Uterus (tissue), 2 donors: ENCODE results near the gene PHF24.

Experiments used
- POLR2A ChIP-seq, 2 donors: fragments of 450-650 bp; IDR thresholded peaks; one replicate each; pipeline ENCODE4 v1.6.1; 2016; ENCODE audit warnings: antibody characterized with exemption in 2 of 2, mild to moderate bottlenecking in 1 of 2, moderate library complexity in 1 of 2
- TF ChIP-seq, protein P1 (sequence below), 4 experiments: fragments of 200-600 bp in 2 of 4; fragments of 450-650 bp in 2 of 4; sonication (generic) in 2 of 4; IDR thresholded peaks; one replicate each; pipeline ENCODE4 v1.5.1; 2016 to 2019; ENCODE audit warnings: antibody characterized with exemption in 4 of 4, mild to moderate bottlenecking in 2 of 4, moderate library complexity in 1 of 4

DNA sequence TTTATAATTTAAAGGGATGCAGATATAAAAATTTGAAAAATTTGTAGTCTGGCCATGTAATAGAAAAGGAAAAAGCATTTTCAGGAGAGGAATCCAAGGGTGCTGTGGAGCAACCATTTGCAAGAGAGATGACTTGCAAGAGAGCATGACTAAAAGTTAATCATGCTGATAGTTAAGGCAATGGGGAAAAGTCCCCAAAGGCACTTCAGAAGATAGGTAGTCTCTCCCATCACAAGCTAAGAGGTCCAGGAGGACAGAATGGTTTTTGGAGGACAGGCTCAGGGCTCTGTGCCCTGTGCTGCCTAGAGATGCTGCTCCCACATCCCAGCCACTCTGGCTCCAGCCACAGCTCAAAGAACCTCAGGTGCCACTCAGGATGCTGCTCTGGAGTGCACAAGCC lies 70.3 kb downstream of the PHF24 start:
- TF ChIP-seq POLR2A (IDR thresholded peaks at IDR 0.05), result no peak
- TF ChIP-seq, protein P1, sequence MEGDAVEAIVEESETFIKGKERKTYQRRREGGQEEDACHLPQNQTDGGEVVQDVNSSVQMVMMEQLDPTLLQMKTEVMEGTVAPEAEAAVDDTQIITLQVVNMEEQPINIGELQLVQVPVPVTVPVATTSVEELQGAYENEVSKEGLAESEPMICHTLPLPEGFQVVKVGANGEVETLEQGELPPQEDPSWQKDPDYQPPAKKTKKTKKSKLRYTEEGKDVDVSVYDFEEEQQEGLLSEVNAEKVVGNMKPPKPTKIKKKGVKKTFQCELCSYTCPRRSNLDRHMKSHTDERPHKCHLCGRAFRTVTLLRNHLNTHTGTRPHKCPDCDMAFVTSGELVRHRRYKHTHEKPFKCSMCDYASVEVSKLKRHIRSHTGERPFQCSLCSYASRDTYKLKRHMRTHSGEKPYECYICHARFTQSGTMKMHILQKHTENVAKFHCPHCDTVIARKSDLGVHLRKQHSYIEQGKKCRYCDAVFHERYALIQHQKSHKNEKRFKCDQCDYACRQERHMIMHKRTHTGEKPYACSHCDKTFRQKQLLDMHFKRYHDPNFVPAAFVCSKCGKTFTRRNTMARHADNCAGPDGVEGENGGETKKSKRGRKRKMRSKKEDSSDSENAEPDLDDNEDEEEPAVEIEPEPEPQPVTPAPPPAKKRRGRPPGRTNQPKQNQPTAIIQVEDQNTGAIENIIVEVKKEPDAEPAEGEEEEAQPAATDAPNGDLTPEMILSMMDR (IDR thresholded peaks at IDR 0.05), result no peak
